AG10803 (cell line): ENCODE results near the gene GPR35.
A peak's percentile ranks its signal among the peaks of the same experiment; 100 is the strongest.

Experiments used
- DNase-seq: peaks from one replicate; pipeline ENCODE4 v3.0.0; 2010; ENCODE audit warnings: low read depth
- H3K4me3 ChIP-seq: 2 replicates; pipeline ENCODE4 v1.5.1; 2011; ENCODE audit warnings: mild to moderate bottlenecking, low read length, control low read depth
- CTCF ChIP-seq: conservative IDR thresholded peaks from 2 replicates; pipeline ENCODE4 v1.5.1; 2011; ENCODE audit warnings: mild to moderate bottlenecking, low read length, control low read depth, inconsistent platforms

GPR35 gene

GRCh38 chr2:240602266-240603050, 22.8 kb upstream of the GPR35 start:
- no peak for TF ChIP-seq CTCF
- no peak overlapping the region for H3K4me3 ChIP-seq
- no peak for DNase-seq

GRCh38 chr2:240603081-240603835, 22.0 kb upstream of the GPR35 start:
- H3K4me3 ChIP-seq, result no peak overlapping the region
- no peak for DNase-seq
- TF ChIP-seq CTCF, result no peak

GRCh38 chr2:240603846-240604245, 21.4 kb upstream of the GPR35 start:
- no peak for DNase-seq
- TF ChIP-seq CTCF, result no peak
- H3K4me3 ChIP-seq, result no peak overlapping the region

GRCh38 chr2:240604291-240604938, 20.9 kb upstream of the GPR35 start:
- no peak overlapping the region for H3K4me3 ChIP-seq
- peak; percentile 36 for TF ChIP-seq CTCF
- peak; percentile 16 for DNase-seq

- DNase-seq, result no peak
- TF ChIP-seq CTCF, result no peak
- no peak overlapping the region for H3K4me3 ChIP-seq
Observed at GRCh38 chr2:240604939-240605716, 20.2 kb upstream of the GPR35 start.

GRCh38 chr2:240605867-240606743, 19.2 kb upstream of the GPR35 start:
- no peak for TF ChIP-seq CTCF
- H3K4me3 ChIP-seq, result no peak overlapping the region
- no peak for DNase-seq
